ENCODE results near the gene ANKRD49. TPM values are rescaled to one million over a fixed set of nuclear protein-coding genes. Genes with fewer than 3 reads are reported as not detected.
"Not testable (repeated sequence)": the region's sequence is repeated elsewhere in the genome, so short reads cannot be mapped to it uniquely, and the experiment has no call there.

The ANKRD49 gene
- total and polyA plus RNA-seq, 8 donors = 4.3 to 25.2 (median 6.8) TPM

GRCh38 chr11:94501522-94501921 is 7.7 kb downstream of the ANKRD49 start:
- TF ChIP-seq, protein P1, sequence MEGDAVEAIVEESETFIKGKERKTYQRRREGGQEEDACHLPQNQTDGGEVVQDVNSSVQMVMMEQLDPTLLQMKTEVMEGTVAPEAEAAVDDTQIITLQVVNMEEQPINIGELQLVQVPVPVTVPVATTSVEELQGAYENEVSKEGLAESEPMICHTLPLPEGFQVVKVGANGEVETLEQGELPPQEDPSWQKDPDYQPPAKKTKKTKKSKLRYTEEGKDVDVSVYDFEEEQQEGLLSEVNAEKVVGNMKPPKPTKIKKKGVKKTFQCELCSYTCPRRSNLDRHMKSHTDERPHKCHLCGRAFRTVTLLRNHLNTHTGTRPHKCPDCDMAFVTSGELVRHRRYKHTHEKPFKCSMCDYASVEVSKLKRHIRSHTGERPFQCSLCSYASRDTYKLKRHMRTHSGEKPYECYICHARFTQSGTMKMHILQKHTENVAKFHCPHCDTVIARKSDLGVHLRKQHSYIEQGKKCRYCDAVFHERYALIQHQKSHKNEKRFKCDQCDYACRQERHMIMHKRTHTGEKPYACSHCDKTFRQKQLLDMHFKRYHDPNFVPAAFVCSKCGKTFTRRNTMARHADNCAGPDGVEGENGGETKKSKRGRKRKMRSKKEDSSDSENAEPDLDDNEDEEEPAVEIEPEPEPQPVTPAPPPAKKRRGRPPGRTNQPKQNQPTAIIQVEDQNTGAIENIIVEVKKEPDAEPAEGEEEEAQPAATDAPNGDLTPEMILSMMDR (IDR thresholded peaks at IDR 0.05) = no peak
- no peak overlapping the region for H3K4me3 ChIP-seq
- H3K4me1 ChIP-seq = no peaks in the 10 kb centered on the region
- intact Hi-C loops (cut with DNase I) = no loop called here
- no peak for ATAC-seq
- DNase-seq = no peak
- no peak for FAIRE-seq
- no peaks in the 10 kb centered on the region for H3K9me3 ChIP-seq
- H3K27ac ChIP-seq = no peak overlapping the region
- no peaks in the 10 kb centered on the region for H3K27me3 ChIP-seq
- WGBS, 2 donors = 52 to 60% methylated on average over 2 of the region's 2 CpGs
- peaks cover 0 to 18% (median 3%) of the 10 kb centered on the region in 3 donors for H3K36me3 ChIP-seq

DNA sequence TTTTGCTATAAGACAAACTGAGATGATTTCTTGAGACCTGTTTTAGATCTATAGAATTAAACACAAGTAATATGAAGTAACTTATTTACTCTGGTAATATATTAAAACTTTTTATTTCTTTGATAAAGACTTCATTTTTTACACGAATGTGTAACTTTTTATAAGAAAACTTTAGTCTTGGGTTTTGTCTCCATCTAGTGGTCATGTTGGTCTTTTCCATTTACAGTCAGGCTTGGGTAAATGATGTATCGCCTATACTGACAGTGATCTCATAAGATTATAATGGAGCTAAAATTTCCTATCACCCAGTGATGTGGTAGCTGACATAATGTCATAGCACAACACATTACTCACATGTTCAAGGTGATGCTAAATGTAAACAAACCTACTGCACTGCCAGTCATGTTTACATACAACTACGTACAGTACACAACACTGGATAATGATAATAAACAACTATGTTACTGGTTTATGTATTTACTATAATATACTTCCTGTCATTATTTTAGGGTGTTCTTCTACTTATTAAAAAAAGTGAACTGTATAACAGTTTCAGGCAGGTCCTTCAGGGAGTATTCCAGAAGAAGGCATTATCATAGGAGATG is 11.0 kb downstream of the ANKRD49 start:
- H3K36me3 ChIP-seq = no peaks in the 10 kb centered on the region
- DNase-seq = no peak
- WGBS, 2 donors = 8 to 19% methylated on average over 3 of the region's 3 CpGs
- TF ChIP-seq, protein P1 (IDR thresholded peaks at IDR 0.05) = peak; percentile 36 to 57 (median 40)
- peak in 3 of 4 donors; percentile 56 to 73 (median 73) for ATAC-seq
- no peak overlapping the region for H3K4me3 ChIP-seq
- intact Hi-C loops (cut with DNase I) = no loop called here
- no peaks in the 10 kb centered on the region for H3K9me3 ChIP-seq
- H3K27me3 ChIP-seq = no peaks in the 10 kb centered on the region
- no peak overlapping the region for H3K27ac ChIP-seq
- no peaks in the 10 kb centered on the region for H3K4me1 ChIP-seq
- FAIRE-seq = peak; percentile 94

DNA sequence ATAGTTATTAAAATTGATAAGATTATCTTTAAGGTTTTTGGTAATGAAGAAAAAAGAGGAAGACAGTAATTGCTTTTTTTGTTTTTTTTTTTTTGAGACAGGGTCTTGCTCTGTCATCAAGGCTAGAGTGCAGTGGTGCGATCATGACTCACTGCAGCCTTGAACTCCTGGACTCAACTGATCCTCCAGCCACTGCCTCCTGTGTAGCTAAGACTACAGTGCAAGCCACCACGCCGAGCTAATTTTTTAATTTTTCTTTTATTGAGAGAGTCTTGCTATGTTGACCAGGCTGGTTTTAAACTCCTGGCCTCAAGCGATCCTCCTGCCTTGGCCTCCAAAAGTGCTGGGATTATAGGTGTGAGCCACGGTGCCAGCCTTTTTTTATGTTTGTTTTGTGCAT is 12.7 kb downstream of the ANKRD49 start:
- FAIRE-seq; H3K36me3 ChIP-seq; DNase-seq; intact Hi-C loops (cut with DNase I); H3K27me3 ChIP-seq; ATAC-seq; H3K27ac ChIP-seq; H3K4me3 ChIP-seq; H3K9me3 ChIP-seq; H3K4me1 ChIP-seq: not testable (repeated sequence)
- 77 to 87% methylated on average over 5 of the region's 5 CpGs for WGBS, 2 donors

GRCh38 chr11:94507485-94507884 is 13.7 kb downstream of the ANKRD49 start:
- no peaks in the 10 kb centered on the region for H3K9me3 ChIP-seq
- H3K36me3 ChIP-seq = no peaks in the 10 kb centered on the region
- no peak overlapping the region for H3K4me3 ChIP-seq
- FAIRE-seq (no peak), ATAC-seq (no peak), DNase-seq (no peak)
- H3K27me3 ChIP-seq = no peaks in the 10 kb centered on the region
- peaks cover 0 to 3% (median 0%) of the 10 kb centered on the region in 3 donors for H3K4me1 ChIP-seq
- TF ChIP-seq, protein P1 (IDR thresholded peaks at IDR 0.05) = no peak
- intact Hi-C loops (cut with DNase I) = no loop called here
- WGBS, 2 donors = 48 to 61% methylated on average over 4 of the region's 4 CpGs
- no peak overlapping the region for H3K27ac ChIP-seq

DNA sequence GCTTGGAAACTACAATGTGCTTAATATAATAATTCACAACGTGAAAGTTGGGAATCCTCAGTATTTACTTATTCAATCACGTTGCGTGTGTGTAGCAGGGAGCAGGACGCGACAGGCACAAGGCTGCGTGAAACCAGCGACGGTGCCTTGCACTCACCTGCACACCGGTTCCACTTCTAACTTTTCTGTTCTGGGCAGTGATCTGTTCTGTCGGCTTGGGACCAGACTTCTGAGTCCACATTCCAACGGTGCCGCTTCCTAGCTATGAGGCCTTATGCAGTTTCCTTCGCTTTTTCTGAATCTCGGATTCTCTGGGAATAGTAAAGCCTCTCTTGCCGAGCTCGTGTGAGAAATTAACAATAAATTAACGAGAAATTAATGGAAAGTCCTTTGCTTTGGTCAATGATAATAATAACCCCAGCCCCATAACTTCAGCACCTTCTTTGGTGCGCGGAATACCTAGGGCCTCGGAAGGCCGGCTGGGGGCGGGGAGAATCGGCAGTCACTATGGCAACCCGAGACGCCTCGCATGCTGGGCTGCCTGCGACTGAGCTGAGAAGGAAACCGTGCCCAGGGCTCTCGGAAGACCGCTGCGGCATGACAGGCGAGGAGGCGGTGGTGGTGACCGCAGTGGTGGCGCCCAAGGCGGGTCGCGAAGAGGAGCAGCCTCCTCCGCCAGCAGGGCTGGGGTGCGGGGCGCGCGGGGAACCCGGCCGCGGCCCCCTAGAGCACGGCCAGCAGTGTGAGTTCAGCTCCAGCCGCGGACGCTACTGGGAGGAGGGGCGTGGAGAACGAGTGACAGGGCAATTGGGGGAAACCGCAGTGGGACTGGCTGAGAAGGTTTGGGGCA is 18.4 kb downstream of the ANKRD49 start, which contains the start of gene C11orf97:
Gene C11orf97, plus strand, starts transcription at position 530 of the 850 bp plus-strand sequence. Its CDS starts 68 bp downstream, at position 598.
- TF ChIP-seq, protein P1 (IDR thresholded peaks at IDR 0.05) = no peak
- ATAC-seq (peak; percentile 94 to 98 (median 96)), FAIRE-seq (no peak), DNase-seq (peak; percentile 66 to 82 (median 74))
- H3K9me3 ChIP-seq = no peaks in the 10 kb centered on the region
- intact Hi-C loops (cut with DNase I) = no loop called here
- H3K4me1 ChIP-seq = peaks cover 0 to 5% (median 0%) of the 10 kb centered on the region in 3 donors
- H3K27ac ChIP-seq = peak within 1 kb of the TSS in 1 of 4 donors; percentile 3
- H3K36me3 ChIP-seq = no peaks in the 10 kb centered on the region
- peak within 1 kb of the TSS; percentile 6 to 64 (median 44) for H3K4me3 ChIP-seq
- 14 to 16% methylated on average over 53 of the region's 53 CpGs for WGBS, 2 donors
- peaks cover 0 to 3% (median 0%) of the 10 kb centered on the region in 4 donors for H3K27me3 ChIP-seq
